Measurements from ENCODE around the gene USP22. TPM values are rescaled to one million over a fixed set of nuclear protein-coding genes. Genes with fewer than 3 reads are reported as not detected.

The USP22 gene
- total RNA-seq, 2 donors from 2014 or later = 379 to 396 TPM

- no peaks in the 10 kb centered on the region for H3K27me3 ChIP-seq (ENCODE audit: control insufficient read depth, insufficient read depth, low read length, poor library complexity, severe bottlenecking)
- DNase-seq = no peak
- peaks cover 7% of the 10 kb centered on the region for H3K36me3 Mint-ChIP-seq (ENCODE audit: low read depth)
- no peaks in the 10 kb centered on the region for H3K9me3 ChIP-seq (ENCODE audit: control insufficient read depth, low read length)
- TF ChIP-seq CTCF (conservative IDR thresholded peaks at IDR 0.05) = no peak
- no peak overlapping the region for H3K27ac ChIP-seq (ENCODE audit: low read depth, low read length)
- no peaks in the 10 kb centered on the region for H3K27me3 Mint-ChIP-seq (ENCODE audit: insufficient read depth)
- 80 to 91% methylated on average over 1 to 7 of the region's 7 CpGs for WGBS, 2 experiments (ENCODE audit: insufficient coverage in 1 of 2, insufficient read length in 1 of 2)
- H3K4me3 Mint-ChIP-seq = no peak overlapping the region
- no peaks in the 10 kb centered on the region for H3K4me1 ChIP-seq (ENCODE audit: control insufficient read depth, insufficient read depth, low read length)
- no peak overlapping the region for H3K4me3 ChIP-seq (ENCODE audit: low read length)
- H3K36me3 ChIP-seq (ENCODE audit: control insufficient read depth, insufficient read depth, low read length) = no peaks in the 10 kb centered on the region
- no peak overlapping the region for H3K27ac Mint-ChIP-seq
- H3K4me1 Mint-ChIP-seq = peaks cover 9% of the 10 kb centered on the region
- peaks cover 12% of the 10 kb centered on the region for H3K9me3 Mint-ChIP-seq
- H3K9ac ChIP-seq (ENCODE audit: extremely low read depth, low read length, poor library complexity, severe bottlenecking) = no peak overlapping the region
These were observed 53.3 kb downstream of the USP22 start for GRCh38 chr17:20989481-20989880.

GRCh38 chr17:20988896-20989295, 53.9 kb downstream of the USP22 start:
- Mint-ChIP-seq H3K27ac (no peak overlapping the region), H3K9me3 (peaks cover 12% of the 10 kb centered on the region), H3K27me3 (ENCODE audit: insufficient read depth) (no peaks in the 10 kb centered on the region), H3K4me1 (peaks cover 9% of the 10 kb centered on the region), H3K4me3 (no peak overlapping the region), H3K36me3 (ENCODE audit: low read depth) (peaks cover 7% of the 10 kb centered on the region)
- DNase-seq = peak; percentile 43
- Histone ChIP-seq H3K4me3 (ENCODE audit: low read length) (no peak overlapping the region), H3K9ac (ENCODE audit: extremely low read depth, low read length, poor library complexity, severe bottlenecking) (no peak overlapping the region), H3K4me1 (ENCODE audit: control insufficient read depth, insufficient read depth, low read length) (no peaks in the 10 kb centered on the region), H3K9me3 (ENCODE audit: control insufficient read depth, low read length) (no peaks in the 10 kb centered on the region), H3K27me3 (ENCODE audit: control insufficient read depth, insufficient read depth, low read length, poor library complexity, severe bottlenecking) (no peaks in the 10 kb centered on the region), H3K27ac (ENCODE audit: low read depth, low read length) (no peak overlapping the region), H3K36me3 (ENCODE audit: control insufficient read depth, insufficient read depth, low read length) (no peaks in the 10 kb centered on the region)
- TF ChIP-seq CTCF (conservative IDR thresholded peaks at IDR 0.05) = no peak
- WGBS, 2 experiments (ENCODE audit: insufficient coverage in 1 of 2, insufficient read length in 1 of 2) = 92 to 100% methylated on average over 1 to 3 of the region's 3 CpGs

- Mint-ChIP-seq H3K9me3 (peaks cover 15% of the 10 kb centered on the region), H3K27me3 (ENCODE audit: insufficient read depth) (no peaks in the 10 kb centered on the region), H3K4me3 (no peak overlapping the region), H3K27ac (no peak overlapping the region), H3K4me1 (peaks cover 4% of the 10 kb centered on the region), H3K36me3 (ENCODE audit: low read depth) (peaks cover 13% of the 10 kb centered on the region)
- Histone ChIP-seq H3K27ac (ENCODE audit: low read depth, low read length) (no peak overlapping the region), H3K9me3 (ENCODE audit: control insufficient read depth, low read length) (no peaks in the 10 kb centered on the region), H3K9ac (ENCODE audit: extremely low read depth, low read length, poor library complexity, severe bottlenecking) (no peak overlapping the region), H3K36me3 (ENCODE audit: control insufficient read depth, insufficient read depth, low read length) (no peaks in the 10 kb centered on the region), H3K4me3 (ENCODE audit: low read length) (no peak overlapping the region), H3K4me1 (ENCODE audit: control insufficient read depth, insufficient read depth, low read length) (no peaks in the 10 kb centered on the region), H3K27me3 (ENCODE audit: control insufficient read depth, insufficient read depth, low read length, poor library complexity, severe bottlenecking) (no peaks in the 10 kb centered on the region)
- 93 to 95% methylated on average over 8 to 11 of the region's 11 CpGs for WGBS, 2 experiments (ENCODE audit: insufficient coverage in 1 of 2, insufficient read length in 1 of 2)
- peak; percentile 54 for DNase-seq
- TF ChIP-seq CTCF (conservative IDR thresholded peaks at IDR 0.05) = peak; percentile 25
These were observed 54.7 kb downstream of the USP22 start for GRCh38 chr17:20988001-20988636.
